Glutamatergic neuron (in vitro differentiated cells): Measurements from ENCODE around the gene PLXDC2. TPM values are rescaled to one million over a fixed set of nuclear protein-coding genes. Genes with fewer than 3 reads are reported as not detected.
A peak's percentile ranks its signal among the peaks of the same experiment; 100 is the strongest.

ENCODE experiments used
- DNase-seq: peaks from one replicate; pipeline ENCODE4 v3.0.0; 2022
- H3K27ac Mint-ChIP-seq: one replicate; pipeline ENCODE4 v1.8.0; 2020; ENCODE audit warnings: mild to moderate bottlenecking, mixed read lengths, inconsistent platforms; ENCODE audit not compliant: unreplicated experiment
- H3K27me3 Mint-ChIP-seq: one replicate; pipeline ENCODE4 v1.8.0; 2020; ENCODE audit warnings: mild to moderate bottlenecking, moderate library complexity, mixed read lengths, inconsistent platforms; ENCODE audit not compliant: unreplicated experiment
- H3K36me3 Mint-ChIP-seq: one replicate; pipeline ENCODE4 v1.8.0; 2020; ENCODE audit warnings: mild to moderate bottlenecking, mixed read lengths, inconsistent platforms; ENCODE audit not compliant: unreplicated experiment
- H3K4me1 Mint-ChIP-seq: one replicate; pipeline ENCODE4 v1.8.0; 2020; ENCODE audit warnings: mild to moderate bottlenecking, low read depth, mixed read lengths, inconsistent platforms; ENCODE audit not compliant: unreplicated experiment
- H3K4me3 Mint-ChIP-seq: one replicate; pipeline ENCODE4 v1.8.0; 2020; ENCODE audit warnings: mild to moderate bottlenecking, mixed read lengths, inconsistent platforms; ENCODE audit not compliant: unreplicated experiment
- H3K9me3 Mint-ChIP-seq: one replicate; pipeline ENCODE4 v1.8.0; 2020; ENCODE audit warnings: mild to moderate bottlenecking, moderate library complexity, mixed read lengths, inconsistent platforms; ENCODE audit not compliant: unreplicated experiment
- total RNA-seq: library from RNA; stranded (reverse); fragmentation: NEBNext Ultra II Directional; extraction: Animal tissue kit (Norgen Biotek cat#: 25700); gene quantifications from one replicate; pipeline ENCODE4 v1.2.1, GENCODE V29; 2021; ENCODE audit not compliant: unreplicated experiment
- TF ChIP-seq, protein P1 (sequence below): fragments of 200-600 bp; sonication (generic); IDR thresholded peaks from one replicate; pipeline ENCODE4 v1.5.0; 2021; ENCODE audit not compliant: partially characterized antibody, unreplicated experiment

PLXDC2 gene
- total RNA-seq, 1 donor from 2014 or later, result 3.9 TPM

DNA sequence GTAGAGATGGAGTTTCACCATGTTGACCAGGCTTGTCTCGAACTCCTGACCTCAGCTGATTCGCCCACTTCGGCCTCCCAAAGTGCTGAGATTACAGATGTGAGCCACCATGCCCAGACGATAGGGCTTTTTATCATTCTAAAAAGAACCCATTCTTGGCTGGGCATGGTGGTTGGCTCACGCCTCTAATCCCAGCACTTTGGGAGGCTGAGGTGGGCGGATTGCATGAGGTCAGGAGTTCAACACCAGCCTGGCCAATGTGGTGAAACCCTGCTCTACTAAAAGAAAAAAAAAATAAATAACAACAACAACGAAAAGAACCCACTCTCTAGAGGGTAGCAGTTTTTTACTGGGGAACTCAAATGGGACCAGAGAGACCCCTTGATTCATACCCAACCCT, 112.7 kb downstream of the PLXDC2 start:
- no peak for DNase-seq
- TF ChIP-seq, protein P1, sequence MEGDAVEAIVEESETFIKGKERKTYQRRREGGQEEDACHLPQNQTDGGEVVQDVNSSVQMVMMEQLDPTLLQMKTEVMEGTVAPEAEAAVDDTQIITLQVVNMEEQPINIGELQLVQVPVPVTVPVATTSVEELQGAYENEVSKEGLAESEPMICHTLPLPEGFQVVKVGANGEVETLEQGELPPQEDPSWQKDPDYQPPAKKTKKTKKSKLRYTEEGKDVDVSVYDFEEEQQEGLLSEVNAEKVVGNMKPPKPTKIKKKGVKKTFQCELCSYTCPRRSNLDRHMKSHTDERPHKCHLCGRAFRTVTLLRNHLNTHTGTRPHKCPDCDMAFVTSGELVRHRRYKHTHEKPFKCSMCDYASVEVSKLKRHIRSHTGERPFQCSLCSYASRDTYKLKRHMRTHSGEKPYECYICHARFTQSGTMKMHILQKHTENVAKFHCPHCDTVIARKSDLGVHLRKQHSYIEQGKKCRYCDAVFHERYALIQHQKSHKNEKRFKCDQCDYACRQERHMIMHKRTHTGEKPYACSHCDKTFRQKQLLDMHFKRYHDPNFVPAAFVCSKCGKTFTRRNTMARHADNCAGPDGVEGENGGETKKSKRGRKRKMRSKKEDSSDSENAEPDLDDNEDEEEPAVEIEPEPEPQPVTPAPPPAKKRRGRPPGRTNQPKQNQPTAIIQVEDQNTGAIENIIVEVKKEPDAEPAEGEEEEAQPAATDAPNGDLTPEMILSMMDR, result no peak
- Mint-ChIP-seq H3K36me3 (no peaks in the 10 kb centered on the region), H3K4me1 (peaks cover 15% of the 10 kb centered on the region), H3K4me3 (no peak overlapping the region), H3K27me3 (peaks cover 1% of the 10 kb centered on the region), H3K27ac (no peak overlapping the region), H3K9me3 (no peaks in the 10 kb centered on the region)

DNA sequence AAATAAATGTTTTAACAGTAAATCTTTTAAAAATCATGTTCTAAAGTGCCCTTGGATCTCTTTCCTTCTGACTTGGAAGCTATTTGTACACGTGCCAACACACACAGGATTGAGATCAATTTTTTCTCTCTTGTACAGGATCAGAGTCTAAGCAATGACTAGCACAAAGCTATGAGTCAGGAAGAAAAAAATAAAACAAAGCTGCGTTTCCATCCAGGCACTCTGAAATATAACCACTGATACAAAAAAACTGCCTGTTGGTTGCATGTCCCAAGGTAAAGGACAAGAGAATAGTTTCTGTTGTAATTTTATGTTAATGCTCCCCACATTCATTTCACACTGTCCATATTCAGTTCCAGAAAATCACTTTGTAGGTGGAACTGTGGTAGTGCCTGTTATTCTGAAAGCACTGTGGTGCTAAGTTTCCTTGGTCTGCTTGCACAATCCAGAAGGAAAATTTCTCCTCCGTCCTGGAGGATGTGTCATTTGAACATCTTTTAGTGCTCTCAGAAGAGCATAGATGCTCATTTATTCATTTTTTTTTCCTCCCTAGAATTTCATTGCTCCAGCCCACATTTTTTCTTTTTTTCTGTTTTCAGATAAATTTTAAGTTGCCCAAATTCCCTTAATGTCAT, 113.4 kb downstream of the PLXDC2 start:
- Mint-ChIP-seq H3K4me3 (no peak overlapping the region), H3K27ac (no peak overlapping the region)

DNA sequence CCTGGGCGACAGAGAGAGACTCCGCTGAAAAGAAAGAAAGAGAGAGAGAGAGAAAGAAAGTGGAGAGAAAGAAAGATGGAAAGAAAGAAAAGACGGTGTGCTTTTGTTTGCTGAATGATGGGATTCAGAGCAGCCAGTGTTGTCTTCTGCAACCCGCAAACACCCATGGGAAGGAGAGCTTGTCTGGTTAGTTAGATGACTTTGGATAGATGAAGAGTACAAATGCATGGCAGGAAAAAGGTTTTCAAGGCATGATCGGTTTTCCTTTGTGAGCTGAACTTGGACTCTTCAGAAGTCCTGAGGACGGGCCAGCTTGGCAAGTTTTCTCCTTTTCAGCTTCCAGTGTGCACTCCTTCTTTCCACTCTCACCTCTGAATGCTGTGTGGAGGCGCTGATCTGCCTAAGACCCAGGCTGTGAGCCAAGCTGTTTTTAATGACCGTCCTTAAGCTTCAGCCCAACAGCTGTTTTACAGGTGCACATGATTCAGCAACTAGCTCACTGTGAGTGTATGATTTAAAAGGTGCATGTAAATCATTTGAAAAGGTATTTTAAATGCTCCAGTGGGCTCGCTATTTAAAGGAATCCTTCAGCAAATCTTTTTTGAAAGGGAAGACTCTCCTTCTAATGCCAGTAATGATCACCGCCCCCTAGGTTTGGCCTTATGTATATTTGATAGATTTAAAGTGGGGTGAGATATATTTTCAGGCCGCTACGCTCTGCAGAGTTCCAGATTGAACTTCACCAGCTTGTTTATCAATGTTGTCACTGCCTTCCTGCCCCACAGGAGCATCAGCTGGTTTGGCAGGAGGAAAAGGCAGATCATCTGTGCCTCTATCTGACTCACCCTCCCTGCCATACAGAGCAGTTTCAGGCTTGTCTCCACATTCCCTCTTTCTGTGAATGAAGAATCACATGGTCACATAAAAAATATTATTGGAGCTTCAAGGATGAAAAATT, 115.0 kb downstream of the PLXDC2 start:
- peak overlapping the region; percentile 57 for H3K27ac Mint-ChIP-seq
- peaks cover 1% of the 10 kb centered on the region for H3K27me3 Mint-ChIP-seq
- no peaks in the 10 kb centered on the region for H3K9me3 Mint-ChIP-seq
- H3K4me3 Mint-ChIP-seq, result no peak overlapping the region
- DNase-seq, result no peak
- TF ChIP-seq, protein P1, result no peak
- H3K36me3 Mint-ChIP-seq, result peaks cover 4% of the 10 kb centered on the region
- H3K4me1 Mint-ChIP-seq, result peaks cover 13% of the 10 kb centered on the region

More for the DNA sequence above, 113.4 kb downstream of the PLXDC2 start:
- Mint-ChIP-seq H3K4me1 (peaks cover 15% of the 10 kb centered on the region), H3K27me3 (peaks cover 1% of the 10 kb centered on the region), H3K36me3 (no peaks in the 10 kb centered on the region), H3K9me3 (no peaks in the 10 kb centered on the region)
- TF ChIP-seq, protein P1, result no peak
- no peak for DNase-seq

DNA sequence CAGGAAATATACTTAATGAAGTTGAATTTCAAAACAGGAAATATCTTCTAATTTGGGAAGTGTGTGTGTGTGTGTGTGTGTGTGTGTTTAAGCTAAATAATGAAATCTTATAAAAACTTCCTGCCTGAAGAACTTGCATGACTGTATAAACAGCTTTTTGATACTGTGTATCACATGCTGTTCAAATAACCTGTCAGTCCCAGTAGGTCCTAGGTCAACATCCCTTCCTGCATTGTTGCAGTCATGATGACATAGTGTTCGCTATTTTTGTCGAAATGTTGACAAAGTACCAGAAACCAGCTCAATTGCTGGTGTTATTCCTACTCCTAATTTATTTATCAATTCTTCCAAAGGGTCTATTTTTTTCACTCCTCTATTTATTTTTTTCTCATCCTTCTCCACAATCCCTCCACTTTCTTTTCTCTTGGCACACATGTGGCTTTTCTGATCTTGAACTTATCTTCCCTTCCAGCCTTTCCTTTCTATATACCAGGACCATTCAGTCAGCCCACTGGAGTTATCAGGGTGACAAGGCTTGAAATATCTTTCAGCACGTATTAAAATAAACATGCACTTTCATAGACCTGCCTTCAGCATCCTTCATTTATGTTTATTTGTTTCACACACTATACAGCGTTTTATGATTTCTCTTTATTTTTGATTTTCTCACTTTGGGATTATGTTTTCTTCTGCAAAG, 115.8 kb downstream of the PLXDC2 start:
- no peak for DNase-seq
- no peak overlapping the region for H3K4me3 Mint-ChIP-seq
- peaks cover 4% of the 10 kb centered on the region for H3K36me3 Mint-ChIP-seq
- H3K9me3 Mint-ChIP-seq, result no peaks in the 10 kb centered on the region
- peak overlapping the region; percentile 10 for H3K27ac Mint-ChIP-seq
- peaks cover 13% of the 10 kb centered on the region for H3K4me1 Mint-ChIP-seq
- peaks cover 1% of the 10 kb centered on the region for H3K27me3 Mint-ChIP-seq
- TF ChIP-seq, protein P1, result no peak
